Measurements from ENCODE around the gene OVCH1.

DNA sequence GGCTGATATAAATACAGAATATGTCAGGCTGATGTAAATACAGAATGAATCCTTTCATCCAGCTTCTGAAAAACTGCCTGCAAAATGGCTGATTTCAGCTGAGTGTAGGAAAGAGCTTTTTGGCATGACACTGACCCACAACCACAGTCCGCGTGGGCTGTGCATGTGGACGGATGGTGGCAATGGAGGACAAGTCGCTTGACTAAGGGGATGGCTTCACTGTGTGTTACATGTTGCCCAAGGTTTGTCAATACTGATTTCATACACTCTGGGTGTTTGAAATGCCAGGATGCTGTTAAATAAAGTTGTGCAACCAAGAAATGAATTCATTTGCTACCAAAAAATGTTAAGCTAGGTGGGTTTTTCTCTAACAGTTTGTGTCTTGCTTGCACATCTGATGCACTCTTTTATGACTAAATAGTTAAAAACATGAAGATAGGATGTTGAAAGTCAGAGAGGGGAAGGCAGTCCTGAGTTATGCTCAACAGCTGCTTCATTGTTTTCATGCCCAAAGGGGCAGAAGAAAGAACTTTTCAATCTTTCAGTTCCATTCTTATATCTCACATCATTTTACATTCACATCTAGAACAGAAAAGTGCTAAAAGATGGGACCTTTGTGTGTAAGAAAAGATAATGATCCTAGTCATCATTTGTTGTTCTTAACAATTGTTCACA, 36.5 kb upstream of the OVCH1 start:
- TF ChIP-seq CTCF (IDR thresholded peaks at IDR 0.05) (no peak), POLR2AphosphoS5 (IDR thresholded peaks at IDR 0.05; ENCODE audit: insufficient read depth in 1 of 2, low read depth in 1 of 2) (no peak), POLR2A (IDR thresholded peaks at IDR 0.05) (no peak)
